GM03348 (cell line): ENCODE measurements around the gene PAX8.

Experiments used
- DNase-seq: peaks from one replicate; pipeline ENCODE4 v3.0.0; 2012; ENCODE audit warnings: low spot score

Gene PAX8

DNA sequence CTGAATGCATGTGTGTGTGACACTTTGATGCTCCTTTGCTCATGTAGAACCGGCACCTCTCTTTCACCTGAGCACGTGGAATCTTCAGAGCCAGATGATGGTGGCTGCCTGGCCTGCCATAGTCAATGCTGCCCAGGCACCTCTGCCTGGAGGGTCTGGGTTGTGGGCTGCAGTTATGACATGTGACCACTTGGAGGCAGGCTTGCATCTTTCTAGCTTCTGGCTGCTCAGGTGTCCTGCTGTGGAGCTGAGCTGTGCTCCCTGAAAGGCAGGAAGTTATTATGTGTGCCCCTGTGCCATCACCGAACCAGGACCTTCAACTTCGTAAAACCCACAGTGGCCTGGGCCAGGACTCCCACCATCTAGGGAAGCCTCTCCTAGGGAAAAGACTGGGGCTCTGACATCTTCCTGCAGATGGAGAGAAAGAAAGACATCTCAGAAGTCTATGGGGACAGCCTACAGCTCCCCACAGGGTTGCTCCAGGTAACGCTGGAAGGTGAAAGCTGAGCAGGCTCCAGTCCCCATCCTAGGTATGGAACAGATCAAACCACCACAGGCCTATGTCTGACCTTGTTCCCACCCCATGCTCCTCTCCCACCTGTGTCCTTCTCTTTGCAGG lies 74.7 kb downstream of the PAX8 start:
- peak; percentile 87 for DNase-seq

DNA sequence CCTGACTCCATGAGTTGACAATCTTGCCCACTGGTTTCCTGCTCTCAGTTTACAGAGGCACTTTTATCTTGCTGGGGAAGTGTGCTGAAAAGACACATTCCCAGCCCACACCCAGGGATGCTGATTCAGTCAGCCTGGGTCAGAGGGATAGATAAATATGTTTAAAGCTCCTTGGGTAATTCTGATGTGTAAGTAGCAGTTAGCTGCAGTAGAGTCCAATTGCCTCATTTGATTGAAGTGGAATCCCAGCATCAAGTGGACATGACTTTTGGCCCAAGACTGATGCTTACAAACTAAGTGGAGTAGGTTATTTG lies 75.5 kb downstream of the PAX8 start:
- DNase-seq, result peak; percentile 27

DNA sequence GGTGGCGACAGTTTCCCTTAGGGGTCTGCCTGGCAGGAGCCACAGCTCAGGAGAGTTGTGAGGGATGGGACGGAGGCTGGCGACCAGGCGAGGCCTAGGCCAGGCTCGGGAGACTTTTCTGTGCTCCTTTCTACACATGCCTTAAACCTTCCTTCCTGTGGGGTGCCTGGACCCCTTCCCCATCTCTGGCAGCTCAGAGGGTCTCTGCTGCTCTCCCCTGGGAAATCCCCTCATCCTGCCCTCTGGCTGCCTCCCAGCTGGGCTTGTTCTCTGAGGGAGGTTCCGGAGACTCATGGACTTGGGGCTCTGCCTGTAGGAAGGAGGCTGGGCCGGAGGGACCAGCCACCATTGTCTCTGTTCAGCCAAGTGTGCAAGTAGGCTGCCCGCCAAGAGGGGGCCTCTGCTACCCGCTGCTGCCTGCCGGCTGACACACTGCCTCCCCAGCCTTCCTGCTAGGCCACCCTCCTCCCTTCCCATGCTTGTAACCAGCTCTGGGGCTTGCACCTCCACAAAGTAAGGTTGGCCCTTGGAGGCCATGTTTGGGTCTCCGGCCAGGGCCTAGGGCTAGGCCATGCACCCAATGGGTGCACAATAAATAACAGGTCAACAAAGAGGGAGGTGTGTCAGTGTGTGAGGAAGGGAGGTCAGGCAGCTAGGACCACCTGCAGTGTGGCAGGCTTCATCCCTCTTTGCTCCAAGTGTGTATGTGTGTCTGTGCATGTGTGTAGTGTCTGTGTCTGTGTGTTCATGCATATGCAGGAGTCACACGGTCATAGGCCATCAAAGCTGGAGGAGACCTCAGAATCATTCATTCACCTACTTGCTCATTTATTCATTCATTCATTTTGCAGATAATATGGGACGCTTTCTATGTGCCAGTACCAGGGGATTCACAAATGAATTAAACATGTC lies 76.2 kb downstream of the PAX8 start:
- no peak for DNase-seq

DNA sequence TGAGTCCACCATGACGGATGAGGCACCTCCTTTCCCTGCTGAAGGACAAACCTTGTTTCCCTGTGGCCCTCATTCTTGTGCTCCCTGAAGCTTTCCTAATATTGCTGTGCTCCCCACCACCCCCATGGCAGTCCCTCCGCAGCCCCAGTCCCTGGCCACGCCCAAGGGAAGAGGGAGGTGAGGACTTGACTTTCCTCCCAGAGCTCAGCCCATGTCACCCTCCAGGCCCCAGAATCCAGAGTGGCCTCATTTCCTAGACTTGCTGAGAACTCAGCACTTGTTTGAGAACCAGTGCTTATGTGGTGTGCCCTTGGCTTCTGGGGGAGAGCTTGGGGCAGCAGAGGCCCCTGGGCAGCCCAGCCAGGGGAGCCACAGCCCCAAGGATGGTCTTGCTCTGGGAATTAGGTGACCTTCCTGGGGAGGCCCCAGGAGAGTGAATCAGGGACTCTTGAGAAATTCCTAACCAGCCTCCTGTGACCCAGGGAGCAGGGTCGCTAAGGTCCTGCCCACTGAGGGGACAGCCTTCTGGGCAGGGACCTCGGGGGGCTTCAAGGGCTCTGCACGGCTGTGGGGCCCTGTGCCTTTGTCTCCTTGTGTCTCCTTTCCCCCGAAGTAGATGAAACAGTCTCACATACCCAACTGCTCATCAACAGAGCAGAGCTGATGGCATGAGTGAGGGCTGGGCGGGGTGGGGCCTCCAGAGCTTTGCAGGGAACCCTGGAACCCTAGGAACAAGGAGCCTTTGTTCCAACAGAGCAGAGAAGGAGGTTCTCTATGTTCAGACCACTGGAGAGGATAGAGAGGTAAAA lies 77.0 kb downstream of the PAX8 start:
- DNase-seq, result no peak

DNA sequence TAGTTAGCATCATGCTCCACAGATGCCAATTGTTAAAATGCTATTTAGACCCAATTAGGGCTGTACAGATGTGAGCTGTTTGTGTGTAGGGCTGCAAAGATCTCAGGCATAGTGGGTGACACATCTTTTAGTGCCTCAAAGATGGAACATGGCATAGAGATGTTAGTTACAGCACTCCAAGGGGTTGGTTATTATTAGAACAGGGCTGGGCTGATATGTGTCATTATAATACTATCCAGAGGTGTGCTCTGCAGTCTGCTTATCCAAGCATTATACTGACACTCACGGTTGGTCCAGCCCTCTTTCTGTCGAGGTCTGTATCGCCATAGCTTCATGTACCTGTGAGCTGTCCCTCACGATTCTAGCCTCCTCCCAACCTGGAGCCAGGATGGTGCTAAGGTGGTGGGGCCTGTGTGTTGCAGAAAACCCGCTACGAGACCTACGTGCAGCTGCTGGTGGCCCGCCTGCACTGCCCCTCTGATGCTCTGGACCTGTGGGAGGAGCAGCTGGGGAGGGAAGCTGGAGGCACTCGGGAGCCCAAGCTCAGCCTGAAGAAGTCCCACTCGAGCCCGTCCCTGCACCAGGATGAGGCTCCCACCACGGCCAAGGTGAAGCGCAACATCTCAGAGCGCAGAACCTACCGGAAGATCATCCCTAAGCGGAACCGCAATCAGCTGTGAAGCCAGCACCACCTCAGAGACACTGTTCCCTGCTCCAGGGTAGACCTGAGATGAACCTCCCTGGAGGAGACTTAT lies 77.8 kb downstream of the PAX8 start:
- DNase-seq, result no peak

DNA sequence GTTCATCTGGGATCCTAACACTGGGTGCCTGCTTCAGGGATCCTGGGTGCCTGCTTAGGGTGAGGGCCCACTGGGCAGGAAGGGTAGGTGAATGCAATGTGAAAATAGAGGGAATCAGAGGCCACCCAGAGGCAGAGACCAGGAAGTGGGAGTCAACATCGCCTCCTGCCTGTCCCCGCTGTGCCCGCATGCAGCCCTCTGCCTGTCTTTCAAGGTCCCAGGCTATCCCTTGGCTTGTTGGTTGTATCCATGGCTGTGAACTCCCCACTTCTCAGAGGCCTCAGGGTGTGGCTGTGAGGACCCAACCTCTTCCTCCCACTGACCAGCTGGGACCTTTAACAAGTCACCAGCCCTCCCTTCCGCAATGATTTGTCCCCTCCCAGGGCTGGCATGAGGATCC lies 78.5 kb downstream of the PAX8 start:
- DNase-seq, result no peak

DNA sequence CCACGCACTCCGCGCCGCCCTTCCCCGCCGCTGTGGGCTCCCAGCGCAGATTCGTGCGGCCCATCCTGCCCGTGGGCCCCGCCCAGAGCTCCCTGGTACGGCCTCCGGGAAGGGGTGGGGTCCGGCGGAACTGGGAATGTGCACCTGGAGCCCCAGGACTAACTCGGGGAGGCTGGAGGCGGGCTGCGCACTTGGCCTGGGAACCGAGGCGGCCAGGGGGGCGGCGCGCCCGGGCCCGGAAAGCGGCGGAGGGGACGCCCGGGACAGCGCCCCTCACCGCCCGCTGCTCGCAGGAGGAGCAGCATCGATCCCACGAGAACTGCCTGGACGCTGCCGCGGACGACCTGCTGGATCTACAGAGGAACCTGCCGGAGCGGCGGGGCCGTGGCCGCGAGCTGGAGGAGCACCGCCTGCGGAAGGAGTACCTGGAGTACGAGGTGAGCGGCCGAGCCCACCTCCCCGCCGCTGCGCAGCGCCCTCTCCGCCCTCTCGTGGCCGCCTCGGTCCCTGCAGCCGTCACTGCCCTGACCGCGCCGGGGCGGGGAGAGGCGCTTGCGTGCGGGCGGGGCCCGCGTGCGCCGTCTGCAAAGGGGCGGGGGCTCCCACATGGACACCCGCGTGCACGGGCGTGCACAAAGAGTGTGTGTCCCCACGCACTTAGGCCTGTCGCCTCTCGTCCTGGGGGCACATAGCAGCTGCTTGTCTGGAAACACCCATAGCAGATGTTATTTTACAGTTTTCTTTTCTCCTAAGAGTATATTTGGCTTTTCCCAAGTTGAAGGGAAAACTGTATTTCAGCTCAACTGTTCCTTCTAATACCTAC lies 79.7 kb downstream of the PAX8 start:
- DNase-seq, result peak; percentile 97

DNA sequence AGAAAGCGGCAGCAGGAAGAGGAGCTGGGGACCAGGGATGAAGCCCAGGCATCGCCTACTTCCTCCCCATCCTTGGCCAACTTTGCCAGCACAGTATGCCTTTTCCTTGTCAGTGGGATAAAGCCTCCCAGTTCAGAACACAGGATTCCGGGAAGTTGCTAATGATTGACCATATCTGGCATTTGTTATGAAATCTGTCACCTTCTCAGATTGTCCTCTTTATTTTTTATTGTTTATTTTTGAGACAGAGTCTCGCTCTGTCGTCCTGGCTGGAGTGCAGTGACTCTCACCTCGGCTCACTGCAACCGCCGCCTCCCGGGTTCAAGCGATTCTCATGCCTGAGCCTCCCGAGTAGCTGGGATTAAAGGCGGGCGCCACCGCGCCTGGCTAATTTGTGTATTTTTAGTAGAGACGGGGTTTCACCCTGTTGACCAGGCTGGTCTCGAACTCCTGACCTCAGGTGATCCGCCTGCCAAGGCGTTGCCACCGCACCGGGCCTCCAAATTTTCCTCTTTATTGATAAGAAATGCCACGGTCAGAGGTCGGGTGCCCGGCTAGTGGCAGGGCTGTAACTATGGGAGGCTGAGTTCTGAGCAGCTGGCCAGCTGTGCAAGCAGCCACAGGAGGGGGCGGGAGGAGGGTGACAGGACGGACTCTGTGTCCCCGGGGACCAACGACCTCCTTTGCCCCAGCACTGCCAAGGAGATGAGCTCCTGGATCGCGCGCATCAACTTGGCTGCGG lies 80.5 kb downstream of the PAX8 start:
- no peak for DNase-seq

DNA sequence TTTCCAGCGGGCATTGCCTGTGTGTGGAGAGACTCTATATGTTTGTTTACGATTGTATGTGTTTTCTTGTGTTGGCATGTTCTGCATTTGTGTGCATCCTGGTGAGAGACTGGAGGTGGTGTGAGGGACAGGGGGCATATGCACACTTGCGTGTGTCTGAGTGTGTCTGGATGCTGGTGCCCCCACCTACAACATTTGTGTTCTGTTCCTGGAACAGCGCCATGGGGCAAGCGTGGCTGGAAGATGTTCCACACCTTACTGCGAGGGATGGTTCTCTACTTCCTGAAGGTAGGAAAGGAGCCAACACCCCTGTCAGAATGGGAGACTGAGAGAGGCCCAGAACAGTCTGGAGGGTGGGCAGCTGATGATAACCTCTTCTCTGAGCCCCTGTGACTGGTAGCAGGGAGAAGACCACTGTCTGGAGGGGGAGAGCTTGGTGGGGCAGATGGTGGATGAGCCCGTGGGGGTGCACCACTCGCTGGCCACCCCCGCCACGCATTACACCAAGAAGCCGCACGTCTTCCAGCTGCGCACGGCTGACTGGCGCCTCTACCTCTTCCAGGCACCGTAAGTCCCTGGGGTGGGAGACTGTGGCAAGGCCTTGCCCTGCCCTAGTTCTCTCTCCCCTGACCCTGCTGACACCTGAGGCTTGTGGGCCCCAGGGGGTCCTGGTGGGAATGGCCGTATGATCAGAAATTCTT lies 81.2 kb downstream of the PAX8 start:
- no peak for DNase-seq

DNA sequence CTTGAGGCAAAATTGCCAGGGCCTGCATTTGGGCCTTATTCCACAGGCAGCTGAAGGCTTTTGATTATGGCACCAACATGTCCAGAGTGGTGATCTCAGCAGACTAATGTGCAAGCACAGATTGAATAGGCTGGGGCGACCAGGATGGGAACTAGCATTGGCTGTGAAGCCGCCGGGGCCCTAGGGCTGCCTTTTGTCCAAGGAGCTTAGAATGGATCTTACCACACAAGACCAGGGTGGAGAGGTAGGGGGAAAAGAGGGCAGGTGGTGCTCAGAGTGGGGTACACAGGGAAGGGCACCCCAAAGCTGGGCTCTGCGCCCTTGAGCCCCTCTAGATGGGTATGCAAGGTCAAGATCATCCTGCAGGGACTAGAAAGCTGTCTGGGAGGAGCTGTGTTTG lies 81.9 kb downstream of the PAX8 start:
- DNase-seq, result no peak

DNA sequence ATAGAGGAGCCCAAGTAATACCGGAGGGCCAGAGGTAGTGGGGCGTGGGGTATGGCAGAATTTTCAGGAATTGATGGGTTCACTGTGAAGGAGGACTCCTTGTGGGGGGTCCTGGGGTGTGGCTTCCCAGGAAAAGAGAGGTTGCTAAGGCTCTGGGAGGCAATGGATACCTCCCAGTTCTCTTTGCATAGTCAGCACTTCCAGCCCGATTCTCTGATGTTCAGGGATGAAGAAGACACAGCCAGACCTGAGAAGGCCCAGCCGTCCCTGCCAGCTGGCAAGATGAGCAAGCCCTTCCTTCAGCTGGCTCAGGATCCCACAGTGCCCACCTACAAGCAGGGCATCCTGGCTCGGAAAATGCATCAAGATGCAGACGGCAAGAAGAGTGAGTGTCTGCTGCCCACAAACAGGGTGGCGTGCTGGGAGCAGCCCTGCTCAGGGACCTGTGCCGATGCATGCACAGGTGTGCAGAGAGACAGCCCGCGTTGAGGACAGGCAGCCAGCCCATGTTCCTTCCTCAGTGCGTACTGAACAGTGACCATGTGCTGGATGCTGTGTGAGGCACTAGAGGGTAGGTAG lies 82.7 kb downstream of the PAX8 start:
- no peak for DNase-seq

DNA sequence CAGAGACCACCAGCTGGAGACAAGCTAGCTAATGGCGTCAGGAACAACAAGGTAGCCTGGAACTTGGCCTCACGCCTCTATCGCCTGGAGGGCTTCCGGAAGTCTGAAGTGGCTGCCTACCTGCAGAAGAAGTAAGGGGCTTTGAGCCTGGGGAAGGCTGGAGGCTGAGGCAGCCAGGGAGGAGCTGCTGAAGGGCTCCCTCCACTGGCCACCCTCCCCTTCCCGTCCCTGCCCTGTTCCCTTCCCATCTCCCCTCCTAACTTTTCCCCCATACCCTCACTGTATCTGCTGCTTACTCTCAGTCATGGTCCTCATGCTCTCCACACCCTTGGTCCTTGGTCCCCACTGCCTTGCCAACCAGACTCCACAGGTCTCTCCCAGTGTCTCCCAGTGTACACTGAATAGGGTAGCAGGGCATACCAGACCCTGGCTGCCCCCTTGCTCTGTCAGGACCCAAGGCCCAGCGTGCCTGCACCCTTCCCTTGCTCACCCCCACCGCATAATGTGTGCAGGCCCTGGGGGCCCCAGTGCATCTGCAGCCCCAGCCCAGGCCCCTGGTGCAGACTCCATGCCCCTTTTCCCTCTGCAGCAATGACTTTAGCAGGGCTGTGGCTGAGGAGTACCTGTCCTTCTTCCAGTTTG lies 86.1 kb downstream of the PAX8 start:
- DNase-seq, result no peak

DNA sequence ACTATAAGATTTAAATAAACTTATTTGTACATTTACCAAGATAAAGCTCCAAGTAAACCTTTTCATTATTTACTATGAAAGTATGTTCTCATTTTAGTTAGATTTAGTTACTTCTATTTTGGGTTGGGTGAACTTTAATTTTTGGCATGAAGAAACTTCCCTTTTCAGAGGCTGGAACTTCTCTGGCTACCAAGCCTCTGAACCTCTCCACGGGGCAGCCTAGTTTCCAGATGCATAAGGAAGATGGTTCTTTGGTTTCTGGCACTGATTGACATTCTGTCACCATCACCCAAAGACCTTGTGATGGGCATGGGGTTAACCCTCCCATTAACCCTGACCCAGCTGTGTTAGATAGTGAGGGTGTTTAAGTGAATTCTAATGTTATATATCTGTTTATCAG lies 87.8 kb downstream of the PAX8 start:
- DNase-seq, result no peak

DNA sequence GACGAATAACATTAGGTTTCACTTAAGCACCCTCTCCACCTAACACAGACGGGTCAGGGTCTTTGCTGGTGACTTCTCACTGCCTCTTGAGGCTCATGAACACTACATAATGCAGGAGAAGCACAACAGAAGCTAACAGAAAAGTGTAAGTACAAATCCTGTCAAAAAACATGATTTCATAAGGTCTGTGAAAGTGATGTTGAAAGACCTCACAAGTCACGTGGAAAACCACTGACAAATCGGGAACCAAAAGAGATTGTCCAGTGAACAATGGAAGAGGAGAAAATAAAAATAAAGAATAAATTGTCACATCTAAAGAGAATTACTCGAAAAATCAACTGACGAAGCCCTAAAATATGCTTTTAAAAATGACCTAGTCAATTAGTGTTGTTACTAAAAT lies 91.0 kb downstream of the PAX8 start:
- no peak for DNase-seq

DNA sequence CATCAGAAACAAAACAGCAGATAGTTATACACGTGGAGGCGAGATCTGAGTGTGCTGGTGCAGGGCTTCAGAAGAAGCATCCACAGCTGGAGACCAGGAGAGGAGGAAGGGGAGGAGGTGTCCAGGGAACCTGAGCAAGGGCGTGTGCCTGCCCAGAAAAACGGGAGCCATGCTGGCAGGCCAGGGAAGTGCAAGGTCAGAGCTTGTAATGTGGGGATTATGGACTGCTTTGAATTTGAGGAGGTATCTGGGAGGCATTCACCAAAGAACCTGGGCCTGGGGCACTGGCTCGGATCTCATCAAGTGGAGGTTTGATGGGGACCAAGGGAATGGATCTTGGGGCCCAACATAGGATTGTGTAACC lies 92.3 kb downstream of the PAX8 start:
- DNase-seq, result no peak

DNA sequence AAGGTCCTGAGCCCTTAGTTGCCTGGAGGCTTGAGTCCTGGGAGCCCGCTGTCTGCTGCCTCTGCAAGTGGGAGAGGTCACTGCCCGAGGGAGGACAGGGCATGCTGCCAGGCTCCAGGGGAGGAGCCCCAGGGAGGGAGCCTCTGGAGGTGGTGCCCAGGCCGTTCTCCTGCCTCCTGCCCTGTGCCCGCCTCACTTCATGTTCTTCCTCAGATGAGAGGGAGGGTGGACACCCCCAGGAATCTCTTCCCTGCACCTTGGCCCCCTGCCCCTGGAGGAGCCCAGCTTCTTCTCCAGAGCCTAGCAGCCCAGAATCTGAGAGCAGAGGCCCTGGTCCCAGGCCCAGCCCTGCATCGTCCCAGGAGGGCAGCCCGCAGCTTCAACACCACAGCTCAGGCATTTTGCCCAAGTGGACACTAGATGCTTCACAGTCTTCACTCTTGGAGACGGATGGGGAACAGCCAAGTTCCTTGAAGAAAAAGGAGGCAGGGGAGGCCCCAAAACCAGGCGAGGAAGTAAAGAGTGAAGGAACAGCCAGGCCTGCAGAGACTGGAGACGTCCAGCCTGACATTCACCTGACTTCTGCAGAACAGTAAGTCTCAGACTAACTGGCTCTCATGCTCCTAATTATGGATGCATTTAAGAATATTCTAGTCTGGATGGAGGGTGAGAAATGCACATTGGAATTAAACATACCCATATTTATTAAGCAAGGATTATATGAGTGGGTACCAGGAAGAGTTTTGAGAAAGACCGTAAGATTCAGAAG lies 92.9 kb downstream of the PAX8 start:
- DNase-seq, result no peak

DNA sequence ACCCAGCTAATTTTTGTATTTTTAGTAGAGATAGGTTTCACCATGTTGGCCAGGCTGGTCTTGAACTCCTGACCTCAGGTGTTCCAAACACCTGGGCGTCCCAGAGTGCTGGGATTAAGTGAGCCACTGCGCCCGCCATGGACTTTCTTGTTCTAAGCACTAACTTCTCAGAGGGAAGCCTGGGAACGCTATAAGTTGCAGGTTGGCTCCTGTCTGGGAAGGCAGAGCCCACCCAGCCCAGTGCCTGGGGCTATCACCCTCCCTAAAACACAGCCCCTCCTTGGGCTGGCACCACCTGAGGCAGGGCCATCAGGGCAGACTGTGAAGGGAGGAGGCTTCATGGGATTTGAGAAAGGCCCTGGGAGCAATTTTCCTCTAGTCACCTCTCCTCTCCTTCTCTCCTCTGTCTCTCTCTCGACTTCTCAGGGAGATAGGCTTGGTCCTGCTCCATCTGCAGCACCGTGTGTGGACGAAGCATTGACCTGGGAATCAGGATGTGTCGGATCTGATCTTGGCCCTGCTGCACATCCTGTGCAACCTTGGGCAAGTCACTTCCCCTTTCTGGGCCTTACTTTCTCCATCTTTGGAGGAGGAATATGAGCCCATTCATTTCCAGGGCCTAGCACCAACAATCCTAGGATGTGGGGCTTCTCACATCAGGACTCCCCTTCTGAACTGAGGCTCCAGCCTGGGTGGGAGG lies 94.0 kb downstream of the PAX8 start:
- no peak for DNase-seq

DNA sequence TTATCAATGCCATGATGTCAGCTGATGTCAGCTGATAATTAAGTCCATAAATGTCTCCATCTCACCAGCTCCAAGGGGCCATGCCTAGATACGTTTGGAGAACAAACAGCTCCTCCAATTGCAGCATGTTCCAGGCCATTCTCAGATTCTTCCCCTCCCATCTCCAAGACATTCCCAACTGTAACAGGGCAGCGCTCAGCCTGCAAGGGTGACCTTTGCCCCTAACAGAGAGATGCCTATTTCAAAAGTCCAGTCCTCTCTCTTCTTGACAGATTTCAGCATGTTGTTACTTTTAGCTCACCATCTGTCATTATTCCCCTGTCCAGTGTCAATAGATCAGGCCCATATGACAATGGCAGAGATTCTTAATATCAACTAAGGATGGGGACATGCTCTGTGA lies 95.0 kb downstream of the PAX8 start:
- no peak for DNase-seq
